ENCODE data around the gene NBPF3. TPM values are rescaled to one million over a fixed set of nuclear protein-coding genes. Genes with fewer than 3 reads are reported as not detected.

The NBPF3 gene
- total and polyA plus RNA-seq, 4 donors, result 1.4 to 4.0 (median 1.7) TPM

DNA sequence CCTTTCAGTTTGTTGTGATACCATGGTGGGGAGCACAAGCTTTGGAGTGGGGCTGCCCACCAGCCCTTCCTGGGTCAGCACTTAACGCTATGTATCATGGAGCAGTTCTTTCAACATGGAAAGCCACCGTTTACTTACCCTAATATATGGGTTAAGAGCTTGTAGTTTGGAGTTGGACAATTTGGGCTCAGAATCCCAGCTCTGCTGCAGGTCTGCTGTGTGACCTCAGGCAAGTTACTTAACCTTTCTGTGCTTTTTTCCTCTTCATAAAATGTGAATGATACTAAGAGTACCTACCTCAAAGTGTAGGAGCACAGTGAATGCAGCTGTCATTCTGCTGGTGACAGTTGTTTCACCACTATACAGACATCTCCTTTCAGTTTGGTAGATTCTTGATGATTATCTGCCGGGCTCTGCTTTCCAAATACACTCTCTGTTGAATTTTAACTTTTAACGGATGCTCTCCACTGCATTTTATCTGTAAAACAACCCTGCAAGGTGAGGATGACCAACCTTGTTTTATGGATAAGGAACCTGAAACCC, 93.1 kb downstream of the NBPF3 start:
- Histone ChIP-seq H3K27ac (ENCODE audit: low read depth in 1 of 2, low read length in 2 of 2) (no peak overlapping the region), H3K4me1 (ENCODE audit: control insufficient read depth in 4 of 4, insufficient read depth in 4 of 4, low read length in 3 of 4) (peaks cover 4 to 15% (median 8%) of the 10 kb centered on the region in 4 donors), H3K9ac (ENCODE audit: low read depth in 1 of 2, low read length in 2 of 2) (no peak overlapping the region), H3K36me3 (ENCODE audit: control insufficient read depth in 4 of 4, insufficient read depth in 3 of 4, low read depth in 1 of 4, low read length in 3 of 4) (no peaks in the 10 kb centered on the region), H3K9me3 (ENCODE audit: control insufficient read depth in 4 of 4, low read length in 3 of 4) (no peaks in the 10 kb centered on the region), H3K27me3 (ENCODE audit: control insufficient read depth in 4 of 4, insufficient read depth in 4 of 4, low read length in 3 of 4) (no peaks in the 10 kb centered on the region), H3K4me3 (ENCODE audit: low read depth in 1 of 3, low read length in 3 of 3) (no peak overlapping the region)
- TF ChIP-seq HNF4G (IDR thresholded peaks at IDR 0.05) (no peak), RAD21 (IDR thresholded peaks at IDR 0.05) (no peak), ATF3 (IDR thresholded peaks at IDR 0.05) (no peak), GABPA (IDR thresholded peaks at IDR 0.05 in 1 of 2, conservative IDR thresholded peaks at IDR 0.05 in 1 of 2) (no peak), EGR1 (IDR thresholded peaks at IDR 0.05; ENCODE audit: low read depth in 2 of 2) (no peak), FOXA1 (IDR thresholded peaks at IDR 0.05) (no peak), JUND (IDR thresholded peaks at IDR 0.05) (no peak)
- TF ChIP-seq, protein P1, sequence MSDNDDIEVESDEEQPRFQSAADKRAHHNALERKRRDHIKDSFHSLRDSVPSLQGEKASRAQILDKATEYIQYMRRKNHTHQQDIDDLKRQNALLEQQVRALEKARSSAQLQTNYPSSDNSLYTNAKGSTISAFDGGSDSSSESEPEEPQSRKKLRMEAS (IDR thresholded peaks at IDR 0.05), result no peak
- TF ChIP-seq, protein P2, sequence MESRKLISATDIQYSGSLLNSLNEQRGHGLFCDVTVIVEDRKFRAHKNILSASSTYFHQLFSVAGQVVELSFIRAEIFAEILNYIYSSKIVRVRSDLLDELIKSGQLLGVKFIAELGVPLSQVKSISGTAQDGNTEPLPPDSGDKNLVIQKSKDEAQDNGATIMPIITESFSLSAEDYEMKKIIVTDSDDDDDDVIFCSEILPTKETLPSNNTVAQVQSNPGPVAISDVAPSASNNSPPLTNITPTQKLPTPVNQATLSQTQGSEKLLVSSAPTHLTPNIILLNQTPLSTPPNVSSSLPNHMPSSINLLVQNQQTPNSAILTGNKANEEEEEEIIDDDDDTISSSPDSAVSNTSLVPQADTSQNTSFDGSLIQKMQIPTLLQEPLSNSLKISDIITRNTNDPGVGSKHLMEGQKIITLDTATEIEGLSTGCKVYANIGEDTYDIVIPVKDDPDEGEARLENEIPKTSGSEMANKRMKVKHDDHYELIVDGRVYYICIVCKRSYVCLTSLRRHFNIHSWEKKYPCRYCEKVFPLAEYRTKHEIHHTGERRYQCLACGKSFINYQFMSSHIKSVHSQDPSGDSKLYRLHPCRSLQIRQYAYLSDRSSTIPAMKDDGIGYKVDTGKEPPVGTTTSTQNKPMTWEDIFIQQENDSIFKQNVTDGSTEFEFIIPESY (IDR thresholded peaks at IDR 0.05), result no peak
- DNase-seq (ENCODE audit: low spot score), result no peak
- 58% methylated on average over 4 of the region's 4 CpGs for WGBS

DNA sequence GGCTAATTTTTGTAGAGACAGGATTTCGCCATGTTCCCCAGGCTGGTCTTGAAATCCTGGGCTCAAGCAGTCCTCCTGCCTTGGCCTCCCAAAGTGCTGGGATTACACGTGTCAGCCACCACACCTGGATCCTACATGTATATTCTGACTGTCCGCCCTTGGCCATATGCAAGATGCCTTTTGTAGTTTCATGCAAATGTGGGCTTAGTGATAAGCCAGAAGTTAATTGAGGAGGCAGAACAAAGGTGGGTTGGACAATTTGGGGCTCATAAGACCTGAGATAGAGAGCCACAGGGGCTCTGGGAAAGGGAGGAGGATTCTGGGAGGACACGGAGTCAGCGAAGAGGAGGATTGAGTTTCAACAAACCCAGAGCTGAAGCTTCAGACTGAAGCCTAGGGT, 94.2 kb downstream of the NBPF3 start:
- TF ChIP-seq EGR1 (IDR thresholded peaks at IDR 0.05; ENCODE audit: low read depth in 2 of 2) (no peak), HNF4G (IDR thresholded peaks at IDR 0.05) (no peak), YY1 (IDR thresholded peaks at IDR 0.05) (no peak), FOXA1 (IDR thresholded peaks at IDR 0.05) (no peak), GABPA (IDR thresholded peaks at IDR 0.05 in 1 of 2, conservative IDR thresholded peaks at IDR 0.05 in 1 of 2) (no peak), FOXA2 (IDR thresholded peaks at IDR 0.05) (no peak), HNF4A (conservative IDR thresholded peaks at IDR 0.05) (no peak), RXRA (IDR thresholded peaks at IDR 0.05) (no peak), RAD21 (IDR thresholded peaks at IDR 0.05) (no peak), TAF1 (conservative IDR thresholded peaks at IDR 0.05) (no peak), SP1 (IDR thresholded peaks at IDR 0.05) (no peak), JUND (IDR thresholded peaks at IDR 0.05) (no peak), NR2F2 (IDR thresholded peaks at IDR 0.05) (no peak), ATF3 (IDR thresholded peaks at IDR 0.05) (no peak)
- TF ChIP-seq, protein P3, sequence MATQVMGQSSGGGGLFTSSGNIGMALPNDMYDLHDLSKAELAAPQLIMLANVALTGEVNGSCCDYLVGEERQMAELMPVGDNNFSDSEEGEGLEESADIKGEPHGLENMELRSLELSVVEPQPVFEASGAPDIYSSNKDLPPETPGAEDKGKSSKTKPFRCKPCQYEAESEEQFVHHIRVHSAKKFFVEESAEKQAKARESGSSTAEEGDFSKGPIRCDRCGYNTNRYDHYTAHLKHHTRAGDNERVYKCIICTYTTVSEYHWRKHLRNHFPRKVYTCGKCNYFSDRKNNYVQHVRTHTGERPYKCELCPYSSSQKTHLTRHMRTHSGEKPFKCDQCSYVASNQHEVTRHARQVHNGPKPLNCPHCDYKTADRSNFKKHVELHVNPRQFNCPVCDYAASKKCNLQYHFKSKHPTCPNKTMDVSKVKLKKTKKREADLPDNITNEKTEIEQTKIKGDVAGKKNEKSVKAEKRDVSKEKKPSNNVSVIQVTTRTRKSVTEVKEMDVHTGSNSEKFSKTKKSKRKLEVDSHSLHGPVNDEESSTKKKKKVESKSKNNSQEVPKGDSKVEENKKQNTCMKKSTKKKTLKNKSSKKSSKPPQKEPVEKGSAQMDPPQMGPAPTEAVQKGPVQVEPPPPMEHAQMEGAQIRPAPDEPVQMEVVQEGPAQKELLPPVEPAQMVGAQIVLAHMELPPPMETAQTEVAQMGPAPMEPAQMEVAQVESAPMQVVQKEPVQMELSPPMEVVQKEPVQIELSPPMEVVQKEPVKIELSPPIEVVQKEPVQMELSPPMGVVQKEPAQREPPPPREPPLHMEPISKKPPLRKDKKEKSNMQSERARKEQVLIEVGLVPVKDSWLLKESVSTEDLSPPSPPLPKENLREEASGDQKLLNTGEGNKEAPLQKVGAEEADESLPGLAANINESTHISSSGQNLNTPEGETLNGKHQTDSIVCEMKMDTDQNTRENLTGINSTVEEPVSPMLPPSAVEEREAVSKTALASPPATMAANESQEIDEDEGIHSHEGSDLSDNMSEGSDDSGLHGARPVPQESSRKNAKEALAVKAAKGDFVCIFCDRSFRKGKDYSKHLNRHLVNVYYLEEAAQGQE (IDR thresholded peaks at IDR 0.05), result no peak
- TF ChIP-seq, protein P2 (IDR thresholded peaks at IDR 0.05), result no peak
- TF ChIP-seq, protein P4, sequence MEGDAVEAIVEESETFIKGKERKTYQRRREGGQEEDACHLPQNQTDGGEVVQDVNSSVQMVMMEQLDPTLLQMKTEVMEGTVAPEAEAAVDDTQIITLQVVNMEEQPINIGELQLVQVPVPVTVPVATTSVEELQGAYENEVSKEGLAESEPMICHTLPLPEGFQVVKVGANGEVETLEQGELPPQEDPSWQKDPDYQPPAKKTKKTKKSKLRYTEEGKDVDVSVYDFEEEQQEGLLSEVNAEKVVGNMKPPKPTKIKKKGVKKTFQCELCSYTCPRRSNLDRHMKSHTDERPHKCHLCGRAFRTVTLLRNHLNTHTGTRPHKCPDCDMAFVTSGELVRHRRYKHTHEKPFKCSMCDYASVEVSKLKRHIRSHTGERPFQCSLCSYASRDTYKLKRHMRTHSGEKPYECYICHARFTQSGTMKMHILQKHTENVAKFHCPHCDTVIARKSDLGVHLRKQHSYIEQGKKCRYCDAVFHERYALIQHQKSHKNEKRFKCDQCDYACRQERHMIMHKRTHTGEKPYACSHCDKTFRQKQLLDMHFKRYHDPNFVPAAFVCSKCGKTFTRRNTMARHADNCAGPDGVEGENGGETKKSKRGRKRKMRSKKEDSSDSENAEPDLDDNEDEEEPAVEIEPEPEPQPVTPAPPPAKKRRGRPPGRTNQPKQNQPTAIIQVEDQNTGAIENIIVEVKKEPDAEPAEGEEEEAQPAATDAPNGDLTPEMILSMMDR (IDR thresholded peaks at IDR 0.05; ENCODE audit: low read depth, low read length, missing input control), result no peak
- TF ChIP-seq, protein P1 (IDR thresholded peaks at IDR 0.05), result no peak
- WGBS, result 91% methylated on average over 5 of the region's 5 CpGs
- DNase-seq (ENCODE audit: low spot score), result no peak
- Histone ChIP-seq H3K27ac (ENCODE audit: low read depth in 1 of 2, low read length in 2 of 2) (no peak overlapping the region), H3K4me3 (ENCODE audit: low read depth in 1 of 3, low read length in 3 of 3) (no peak overlapping the region), H3K4me1 (ENCODE audit: control insufficient read depth in 4 of 4, insufficient read depth in 4 of 4, low read length in 3 of 4) (peaks cover 9 to 26% (median 18%) of the 10 kb centered on the region in 4 donors), H3K9ac (ENCODE audit: low read depth in 1 of 2, low read length in 2 of 2) (no peak overlapping the region), H3K36me3 (ENCODE audit: control insufficient read depth in 4 of 4, insufficient read depth in 3 of 4, low read depth in 1 of 4, low read length in 3 of 4) (no peaks in the 10 kb centered on the region), H3K27me3 (ENCODE audit: control insufficient read depth in 4 of 4, insufficient read depth in 4 of 4, low read length in 3 of 4) (no peaks in the 10 kb centered on the region), H3K9me3 (ENCODE audit: control insufficient read depth in 4 of 4, low read length in 3 of 4) (no peaks in the 10 kb centered on the region)
